ENCODE data around the gene MECP2. TPM values are rescaled to one million over a fixed set of nuclear protein-coding genes. Genes with fewer than 3 reads are reported as not detected.
A peak's percentile ranks its signal among the peaks of the same experiment; 100 is the strongest.

The MECP2 gene
- total RNA-seq, 1 donor from 2014 or later: 57.8 TPM

DNA sequence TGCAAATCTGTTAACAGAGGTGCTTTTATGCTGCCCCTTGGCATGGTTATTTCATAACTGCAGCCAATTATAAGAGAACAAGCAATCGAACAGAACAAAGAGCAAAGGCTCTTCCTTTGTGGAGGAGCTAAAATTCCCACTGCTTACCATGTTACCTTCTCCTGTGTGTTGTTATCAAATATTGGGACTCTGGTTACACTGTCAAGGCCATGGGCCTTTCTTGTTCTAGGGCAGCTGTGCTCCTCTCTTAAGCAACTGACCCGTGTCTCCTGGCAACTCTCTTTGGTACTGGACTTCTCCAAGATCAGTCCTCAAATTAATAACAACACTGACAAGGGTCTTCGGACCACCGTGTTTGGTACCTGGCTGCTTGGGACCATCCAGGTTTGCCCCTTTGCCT, 34.4 kb upstream of the MECP2 start:
- H3K4me1 Mint-ChIP-seq: peaks cover 1% of the 10 kb centered on the region
- no peak overlapping the region for H3K27ac Mint-ChIP-seq
- no peak for DNase-seq (ENCODE audit: low spot score in 2 of 2, unreplicated experiment in 2 of 2)
- H3K36me3 Mint-ChIP-seq: no peaks in the 10 kb centered on the region
- H3K9me3 Mint-ChIP-seq: peaks cover 7% of the 10 kb centered on the region
- TF ChIP-seq, protein P1, sequence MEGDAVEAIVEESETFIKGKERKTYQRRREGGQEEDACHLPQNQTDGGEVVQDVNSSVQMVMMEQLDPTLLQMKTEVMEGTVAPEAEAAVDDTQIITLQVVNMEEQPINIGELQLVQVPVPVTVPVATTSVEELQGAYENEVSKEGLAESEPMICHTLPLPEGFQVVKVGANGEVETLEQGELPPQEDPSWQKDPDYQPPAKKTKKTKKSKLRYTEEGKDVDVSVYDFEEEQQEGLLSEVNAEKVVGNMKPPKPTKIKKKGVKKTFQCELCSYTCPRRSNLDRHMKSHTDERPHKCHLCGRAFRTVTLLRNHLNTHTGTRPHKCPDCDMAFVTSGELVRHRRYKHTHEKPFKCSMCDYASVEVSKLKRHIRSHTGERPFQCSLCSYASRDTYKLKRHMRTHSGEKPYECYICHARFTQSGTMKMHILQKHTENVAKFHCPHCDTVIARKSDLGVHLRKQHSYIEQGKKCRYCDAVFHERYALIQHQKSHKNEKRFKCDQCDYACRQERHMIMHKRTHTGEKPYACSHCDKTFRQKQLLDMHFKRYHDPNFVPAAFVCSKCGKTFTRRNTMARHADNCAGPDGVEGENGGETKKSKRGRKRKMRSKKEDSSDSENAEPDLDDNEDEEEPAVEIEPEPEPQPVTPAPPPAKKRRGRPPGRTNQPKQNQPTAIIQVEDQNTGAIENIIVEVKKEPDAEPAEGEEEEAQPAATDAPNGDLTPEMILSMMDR (IDR thresholded peaks at IDR 0.05; ENCODE audit: unreplicated experiment): no peak
- no peaks in the 10 kb centered on the region for H3K27me3 Mint-ChIP-seq (ENCODE audit: low read depth)
- H3K4me3 Mint-ChIP-seq: no peak overlapping the region

DNA sequence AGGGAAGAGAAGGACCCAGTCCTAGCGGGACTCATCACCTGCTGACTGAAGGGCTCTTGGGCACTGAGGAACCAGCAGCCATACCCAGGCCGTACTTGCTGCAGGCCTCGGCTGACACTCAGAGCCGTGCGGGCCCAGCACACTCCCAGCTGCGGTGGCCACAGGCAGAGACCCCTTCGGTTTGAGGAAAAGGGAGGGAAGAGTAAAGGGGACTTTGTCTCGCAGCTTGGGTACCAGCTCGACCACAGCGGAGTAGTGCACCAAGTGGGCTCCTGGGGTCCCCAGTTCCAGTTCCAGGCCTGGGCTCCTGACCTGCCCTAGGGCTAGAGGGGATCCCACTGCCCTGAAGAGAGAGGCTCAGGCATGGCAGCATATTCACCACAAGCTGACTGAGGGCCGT, 28.6 kb upstream of the MECP2 start:
- TF ChIP-seq, protein P1 (IDR thresholded peaks at IDR 0.05; ENCODE audit: unreplicated experiment): no peak
- no peaks in the 10 kb centered on the region for H3K27me3 Mint-ChIP-seq (ENCODE audit: low read depth)
- no peaks in the 10 kb centered on the region for H3K36me3 Mint-ChIP-seq
- no peak overlapping the region for H3K4me3 Mint-ChIP-seq
- peaks cover 3% of the 10 kb centered on the region for H3K9me3 Mint-ChIP-seq
- no peak for DNase-seq (ENCODE audit: low spot score in 2 of 2, unreplicated experiment in 2 of 2)
- H3K27ac Mint-ChIP-seq: no peak overlapping the region
- peaks cover 13% of the 10 kb centered on the region for H3K4me1 Mint-ChIP-seq

DNA sequence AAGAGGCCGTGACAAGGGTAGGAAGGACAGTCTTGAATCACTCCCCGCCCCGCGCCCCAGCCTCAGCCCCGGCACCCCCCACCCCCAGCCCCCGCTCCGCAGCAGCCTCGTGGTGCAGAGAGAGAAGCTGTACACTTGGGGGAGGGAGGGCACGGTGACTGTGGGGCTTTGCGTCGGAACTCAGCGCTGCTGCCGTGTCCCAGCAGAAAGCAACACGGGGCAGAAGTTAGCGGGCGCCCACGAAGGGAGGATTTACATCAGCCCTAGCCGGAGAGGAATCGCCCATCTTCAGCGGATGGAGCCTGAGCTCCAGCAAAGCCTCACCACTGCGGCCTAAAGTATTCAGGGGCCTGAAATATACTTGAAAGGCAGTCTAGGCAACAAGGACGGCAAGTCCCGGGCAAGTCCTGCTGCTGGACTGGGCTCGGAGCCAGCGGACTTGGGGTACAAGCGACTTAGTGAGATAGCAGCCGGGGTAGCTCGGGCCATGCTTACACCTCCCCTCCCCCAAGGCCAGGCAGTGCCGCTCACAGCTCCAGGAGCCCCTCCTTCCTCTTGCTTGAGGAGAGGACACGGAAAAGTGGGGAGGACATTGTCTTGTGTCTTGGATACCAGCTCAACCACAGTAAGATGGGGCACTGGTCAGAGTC, 28.0 kb upstream of the MECP2 start:
- Mint-ChIP-seq H3K9me3 (peaks cover 5% of the 10 kb centered on the region), H3K27ac (no peak overlapping the region), H3K27me3 (ENCODE audit: low read depth) (no peaks in the 10 kb centered on the region), H3K36me3 (no peaks in the 10 kb centered on the region), H3K4me3 (no peak overlapping the region), H3K4me1 (peaks cover 13% of the 10 kb centered on the region)
- TF ChIP-seq, protein P1 (IDR thresholded peaks at IDR 0.05; ENCODE audit: unreplicated experiment): no peak
- no peak for DNase-seq (ENCODE audit: low spot score in 2 of 2, unreplicated experiment in 2 of 2)

DNA sequence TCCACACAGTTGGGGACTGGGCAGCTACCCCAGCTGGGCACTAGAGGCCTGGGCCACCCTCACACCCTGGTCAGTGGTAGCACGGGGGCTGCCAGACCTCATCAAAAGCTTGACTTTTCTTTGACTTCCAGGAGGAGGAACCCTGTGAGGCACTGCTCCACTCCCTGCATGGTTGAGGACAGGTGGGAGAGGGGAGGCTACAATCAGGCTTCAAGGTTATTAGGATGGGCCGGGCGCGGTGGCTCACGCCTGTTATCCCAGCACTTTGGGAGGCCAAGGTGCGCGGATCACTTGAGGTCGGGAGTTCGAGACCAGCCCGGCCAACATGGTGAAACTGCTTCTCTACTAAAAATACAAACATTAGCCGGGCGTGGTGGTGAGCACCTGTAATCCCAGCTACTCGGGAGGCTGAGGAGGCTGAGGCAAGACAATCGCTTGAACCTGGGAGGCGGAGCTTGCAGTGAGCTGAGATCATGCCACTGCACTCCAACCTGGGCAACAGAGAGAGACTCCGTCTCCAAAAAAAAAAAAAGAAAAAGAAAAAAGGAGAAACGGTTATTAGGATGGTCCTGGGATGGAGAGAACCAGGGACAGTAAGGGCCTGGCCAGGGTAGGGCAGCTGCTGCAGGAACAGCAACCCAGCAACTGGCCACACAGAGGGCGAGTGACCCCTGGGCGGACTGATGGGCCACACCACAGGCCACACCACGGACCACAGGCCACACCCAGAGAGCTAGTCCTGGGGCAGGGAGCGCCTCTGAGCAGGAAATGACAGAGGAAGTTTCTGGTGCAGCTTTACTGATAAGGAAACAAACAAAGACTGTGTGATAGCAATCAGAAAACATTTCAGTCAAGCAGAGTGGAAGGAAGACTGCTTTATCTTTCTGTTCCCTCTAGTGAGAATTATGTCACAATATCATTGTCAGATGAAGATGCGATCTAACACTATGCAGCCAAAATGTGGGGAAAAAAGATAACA, 26.0 kb upstream of the MECP2 start:
- Mint-ChIP-seq H3K9me3 (peaks cover 8% of the 10 kb centered on the region), H3K36me3 (no peaks in the 10 kb centered on the region), H3K4me1 (peaks cover 13% of the 10 kb centered on the region), H3K27ac (no peak overlapping the region), H3K27me3 (ENCODE audit: low read depth) (no peaks in the 10 kb centered on the region), H3K4me3 (no peak overlapping the region)
- TF ChIP-seq, protein P1 (IDR thresholded peaks at IDR 0.05; ENCODE audit: unreplicated experiment): no peak
- no peak for DNase-seq (ENCODE audit: low spot score in 2 of 2, unreplicated experiment in 2 of 2)

DNA sequence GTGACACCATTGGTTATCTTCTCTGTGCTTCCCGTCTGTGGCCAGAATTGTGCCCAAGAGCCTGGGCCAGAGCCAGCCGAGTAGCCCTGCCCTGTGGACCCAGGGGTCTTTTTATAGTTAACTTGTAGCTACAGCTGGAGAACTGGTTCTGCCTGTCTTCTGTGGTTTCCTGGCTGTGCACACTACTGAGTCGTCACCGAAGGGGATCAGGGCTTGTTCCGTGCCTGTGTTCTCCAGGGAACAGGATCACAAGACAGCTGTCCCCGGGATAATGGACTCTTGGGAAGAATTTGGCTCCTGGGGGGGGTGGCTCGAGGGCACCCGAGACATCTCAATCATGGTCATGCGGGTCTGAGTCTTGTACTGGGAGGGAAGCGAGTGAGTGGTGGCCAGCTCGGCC, 24.4 kb upstream of the MECP2 start:
- Mint-ChIP-seq H3K27ac (peak overlapping the region; percentile 76), H3K27me3 (ENCODE audit: low read depth) (no peaks in the 10 kb centered on the region), H3K9me3 (peaks cover 13% of the 10 kb centered on the region), H3K4me1 (peaks cover 13% of the 10 kb centered on the region), H3K36me3 (no peaks in the 10 kb centered on the region), H3K4me3 (no peak overlapping the region)
- DNase-seq (ENCODE audit: low spot score in 2 of 2, unreplicated experiment in 2 of 2): no peak
- TF ChIP-seq, protein P1 (IDR thresholded peaks at IDR 0.05; ENCODE audit: unreplicated experiment): no peak

Measured in mesothelial cell of epicardium (in vitro differentiated cells).